Activated gamma-delta T cell treated with Interleukin-2 at 50 U/mL for 16 hours (primary cell): Measurements from ENCODE around the gene GNG14.
A peak's percentile ranks its signal among the peaks of the same experiment; 100 is the strongest.
"Not testable (repeated sequence)": the region's sequence is repeated elsewhere in the genome, so short reads cannot be mapped to it uniquely, and the experiment has no call there.

ENCODE experiments used
- DNase-seq: peaks from one replicate; pipeline ENCODE4 v3.0.0-alpha.2; 2020

The GNG14 gene

GRCh38 chr19:12687496-12688196 lies at the start of gene GNG14:
Gene GNG14, plus strand, starts transcription at chr19:12687998. Its CDS starts 51 bp downstream, at chr19:12688049.
- no peak for DNase-seq

DNA sequence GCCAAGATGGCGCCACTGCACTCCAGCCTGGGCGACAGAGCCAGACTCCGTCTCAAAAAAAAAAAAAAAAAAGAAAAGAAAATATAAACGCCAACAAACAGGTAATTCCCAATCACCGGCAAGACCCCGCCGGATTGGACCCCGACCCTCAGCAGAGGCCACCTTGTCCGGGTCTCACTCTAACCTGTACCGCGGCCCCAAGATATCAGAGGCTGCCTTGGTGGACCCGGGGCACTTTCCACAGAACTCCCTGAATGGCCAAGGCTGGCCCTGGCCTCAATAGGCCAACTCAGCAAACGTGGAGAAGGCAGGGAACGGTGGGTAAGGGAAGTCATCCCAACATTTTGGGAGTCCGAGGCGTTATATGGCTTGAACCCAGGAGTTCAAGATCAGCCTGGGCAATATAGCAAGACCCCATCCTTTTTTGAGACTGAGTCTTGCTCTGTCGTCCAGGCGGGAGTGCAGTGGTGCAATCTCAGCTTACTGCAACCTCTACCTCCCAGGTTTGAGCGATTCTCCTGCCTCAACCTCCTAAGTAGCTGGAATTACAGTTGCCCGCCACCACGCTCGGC lies 49.1 kb upstream of the GNG14 start:
- DNase-seq: no peak

GRCh38 chr19:12639901-12640613 lies 47.7 kb upstream of the GNG14 start:
- peak; percentile 83 for DNase-seq

- no peak for DNase-seq
Observed at GRCh38 chr19:12641456-12641855, 46.3 kb upstream of the GNG14 start.

DNA sequence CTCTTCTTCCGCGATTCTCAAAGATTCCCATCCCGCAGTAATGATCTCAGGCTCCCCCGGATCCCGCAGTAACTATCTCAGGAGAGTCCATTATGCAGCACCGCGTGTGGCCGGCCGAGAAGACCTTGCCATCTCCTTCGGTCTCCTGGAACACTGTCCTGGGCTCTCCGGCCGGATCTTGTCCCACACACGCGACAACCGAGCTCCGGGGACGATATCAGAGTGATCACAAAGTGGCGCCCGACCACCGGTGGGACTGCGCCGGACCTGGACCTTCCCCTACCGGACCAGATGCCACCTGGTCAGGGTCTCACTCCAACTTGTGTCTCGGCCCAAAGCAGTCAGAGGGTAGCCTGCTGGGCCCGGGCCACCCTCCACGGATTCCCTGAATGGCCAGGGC lies 45.3 kb upstream of the GNG14 start:
- no peak for DNase-seq

GRCh38 chr19:12643716-12644115 lies 44.1 kb upstream of the GNG14 start:
- not testable (repeated sequence) for DNase-seq

DNA sequence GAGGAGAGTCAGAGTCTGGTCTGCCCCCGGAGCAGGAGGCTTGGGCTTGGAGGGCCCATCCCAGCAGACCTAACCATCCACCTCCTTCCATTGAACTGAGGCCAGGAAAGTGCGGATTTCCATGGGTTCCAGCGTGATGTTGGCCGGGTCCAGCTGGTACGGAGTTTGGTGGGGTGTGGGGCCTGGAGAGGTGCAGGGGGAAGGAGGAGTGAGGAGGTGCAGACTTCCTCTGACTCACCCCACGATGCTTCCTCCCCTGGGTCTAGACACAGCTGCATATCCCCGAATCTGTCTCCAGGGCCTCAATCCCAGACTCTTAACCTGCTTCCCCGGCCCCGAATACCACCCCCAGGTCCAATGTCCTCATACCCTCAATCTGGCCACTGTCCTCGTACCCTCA lies 41.2 kb upstream of the GNG14 start:
- no peak for DNase-seq

DNA sequence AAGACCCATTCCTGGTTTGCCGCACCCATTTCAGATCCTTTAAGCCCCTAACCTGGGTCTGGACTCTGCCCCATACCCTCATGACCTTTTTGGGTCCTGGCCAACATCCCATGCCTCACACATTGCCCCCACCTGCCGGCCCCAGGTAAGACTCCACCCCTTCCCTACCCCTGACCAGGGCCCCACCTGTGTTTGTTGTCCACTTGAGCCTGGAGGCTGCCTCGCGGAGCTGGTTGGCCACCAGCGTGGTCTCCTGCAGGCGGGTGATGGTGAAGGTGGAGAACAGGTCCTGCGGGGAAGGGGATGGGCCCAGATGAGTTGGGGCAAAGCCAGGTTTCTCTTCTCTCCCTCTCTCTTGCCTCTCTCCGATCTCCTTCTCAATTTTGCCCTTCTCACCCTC lies 40.8 kb upstream of the GNG14 start:
- no peak for DNase-seq

DNA sequence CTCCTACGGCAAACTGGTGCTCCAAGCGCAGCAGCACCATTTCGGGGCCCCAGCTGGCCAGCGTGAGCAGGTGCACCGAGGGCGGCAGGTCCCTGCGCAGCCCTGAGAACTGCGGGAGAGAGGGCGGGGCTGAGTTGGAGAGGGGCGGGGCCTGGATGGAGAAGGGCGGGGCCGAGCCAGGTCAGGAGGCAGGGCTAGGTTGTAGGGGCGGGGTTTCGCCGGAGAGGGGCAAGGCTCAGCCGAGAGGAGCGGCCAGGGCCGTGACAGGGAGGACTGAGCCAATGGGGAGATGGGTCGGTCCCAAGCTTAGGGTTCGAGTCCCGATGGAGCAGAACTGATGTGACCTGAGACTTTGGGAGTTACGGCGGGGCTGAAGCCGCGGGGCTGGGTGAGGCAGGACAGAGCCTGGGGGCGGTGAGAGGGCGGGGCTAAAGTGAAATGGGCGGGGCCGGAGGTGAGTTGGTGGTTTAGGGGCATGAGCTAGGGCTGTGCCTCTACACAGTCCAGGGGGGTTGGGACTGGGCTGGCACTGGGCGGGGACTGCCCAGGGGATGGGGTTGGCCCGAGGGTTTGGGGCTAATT lies 40.2 kb upstream of the GNG14 start:
- DNase-seq: no peak

DNA sequence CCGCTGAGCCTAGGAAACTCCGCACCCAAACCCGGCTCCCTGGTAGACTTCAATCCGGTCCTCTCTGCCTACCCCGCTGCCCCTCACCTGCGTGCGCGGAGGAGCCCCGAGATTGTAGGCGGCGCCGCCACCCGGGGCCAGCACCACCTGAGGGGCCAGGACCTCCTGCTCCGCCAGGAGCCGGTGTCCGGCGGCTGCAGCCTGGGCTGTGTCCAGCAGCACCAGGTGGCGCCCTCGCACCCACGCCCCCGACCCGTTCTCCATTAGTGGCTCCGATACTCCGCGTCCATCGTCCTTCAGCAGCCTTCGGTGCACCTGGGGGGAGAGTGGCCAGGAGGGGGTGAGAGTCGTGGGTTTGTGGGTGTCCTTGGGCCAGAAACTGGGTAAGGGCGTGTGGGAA lies 39.7 kb upstream of the GNG14 start:
- no peak for DNase-seq

- DNase-seq: no peak
Observed at GRCh38 chr19:12649941-12650340, 37.9 kb upstream of the GNG14 start.

- DNase-seq: no peak
Observed at GRCh38 chr19:12652219-12652618, 35.6 kb upstream of the GNG14 start.

- DNase-seq: no peak
Observed at GRCh38 chr19:12655546-12655945, 32.3 kb upstream of the GNG14 start.

DNA sequence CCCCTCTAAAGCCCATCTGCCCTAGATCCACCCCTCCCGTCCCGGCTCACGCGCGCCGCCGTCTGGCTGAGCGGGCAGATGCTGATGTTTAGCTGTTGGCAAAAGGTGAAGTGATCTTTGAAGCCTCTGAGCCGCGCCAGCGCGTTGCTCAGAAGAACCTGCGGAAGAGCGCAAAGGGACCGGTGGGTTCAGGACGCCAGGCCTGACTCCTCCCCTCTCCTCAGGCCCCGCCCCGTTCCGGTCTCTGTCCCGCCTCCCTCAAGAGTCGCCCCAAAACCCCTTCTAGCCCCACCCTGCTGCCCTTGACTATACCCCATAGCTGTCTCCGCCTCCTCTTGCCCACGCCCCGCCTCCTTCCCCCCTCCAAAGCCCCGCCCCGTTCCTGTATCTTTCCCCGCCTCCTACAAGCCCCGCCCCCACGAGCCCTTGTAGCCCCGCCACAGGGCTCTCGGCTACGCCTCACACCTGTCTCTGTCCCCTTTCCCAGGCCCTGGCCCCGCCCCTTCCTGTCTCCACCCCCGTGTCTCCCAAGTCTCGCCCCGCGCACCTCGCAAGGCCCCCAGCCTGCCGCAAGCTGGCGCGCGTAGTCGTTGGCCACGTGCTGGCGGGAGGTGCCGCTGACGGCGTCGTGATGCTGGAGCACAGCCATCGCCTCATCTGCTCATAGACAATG lies 30.8 kb upstream of the GNG14 start:
- DNase-seq: no peak

GRCh38 chr19:12657966-12658365 lies 29.8 kb upstream of the GNG14 start:
- no peak for DNase-seq

DNA sequence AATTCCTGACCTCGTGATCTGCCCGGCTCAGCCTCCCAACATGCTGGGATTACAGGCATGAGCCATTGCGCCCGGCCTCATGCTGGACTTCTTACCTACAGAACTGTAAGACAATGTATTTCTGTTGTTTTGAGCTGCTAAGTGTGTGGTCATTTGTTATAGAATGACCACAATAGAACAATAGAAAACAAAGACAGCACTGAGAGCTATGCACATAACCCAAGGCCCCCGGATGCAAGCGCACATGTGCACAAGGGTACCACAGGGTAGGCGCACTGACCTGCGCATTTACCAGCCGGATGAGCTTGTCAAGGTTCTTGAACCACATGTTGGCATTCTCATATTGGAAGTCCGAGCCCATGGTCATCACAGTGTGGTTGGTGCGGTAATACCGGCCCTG lies 26.8 kb upstream of the GNG14 start:
- DNase-seq: no peak

DNA sequence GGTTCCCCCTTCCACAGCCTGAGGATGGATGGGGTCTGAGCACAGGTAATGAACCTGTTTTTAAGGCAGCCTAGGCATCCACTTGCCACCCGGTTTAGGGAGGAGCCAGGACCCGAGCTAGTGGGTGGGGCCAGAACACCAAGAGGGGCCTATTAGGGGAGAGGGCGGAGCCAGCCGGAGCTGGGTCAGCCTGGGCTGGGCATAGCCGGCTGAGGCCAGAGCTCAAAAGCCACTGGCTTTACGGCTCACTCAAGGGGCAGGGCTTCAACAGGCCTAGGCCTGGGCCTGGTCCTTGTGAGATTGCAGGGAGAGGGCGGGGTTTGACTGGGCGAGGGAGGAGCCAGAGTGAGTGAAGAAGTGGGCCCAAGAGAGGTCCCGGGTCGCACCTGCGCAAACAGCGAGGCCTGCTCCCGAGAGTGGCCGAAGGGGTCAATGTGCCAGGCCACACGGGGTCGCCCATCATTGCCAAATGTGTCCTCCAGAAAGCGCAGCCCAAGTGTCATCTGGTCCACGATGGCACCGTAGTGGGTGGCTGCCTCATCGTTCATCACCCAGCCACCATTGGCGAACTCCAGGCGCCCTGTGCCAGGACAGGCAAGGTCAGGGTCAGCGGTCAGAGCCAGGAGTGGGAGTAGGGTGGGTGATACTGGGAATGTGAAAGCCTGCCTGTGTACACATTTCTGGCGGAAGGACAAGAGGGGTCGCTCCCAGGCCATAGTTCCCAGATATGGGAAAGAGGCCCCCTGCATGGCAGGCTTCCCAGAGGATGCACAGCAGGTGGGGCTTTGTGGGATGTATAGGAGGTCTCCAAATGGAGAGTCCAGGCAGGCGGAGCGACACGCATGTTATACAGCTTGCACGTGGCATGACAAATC lies 23.2 kb upstream of the GNG14 start:
- DNase-seq: no peak

GRCh38 chr19:12665281-12665573 lies 22.6 kb upstream of the GNG14 start:
- peak; percentile 53 for DNase-seq

GRCh38 chr19:12665671-12666264 lies 22.0 kb upstream of the GNG14 start:
- no peak for DNase-seq

DNA sequence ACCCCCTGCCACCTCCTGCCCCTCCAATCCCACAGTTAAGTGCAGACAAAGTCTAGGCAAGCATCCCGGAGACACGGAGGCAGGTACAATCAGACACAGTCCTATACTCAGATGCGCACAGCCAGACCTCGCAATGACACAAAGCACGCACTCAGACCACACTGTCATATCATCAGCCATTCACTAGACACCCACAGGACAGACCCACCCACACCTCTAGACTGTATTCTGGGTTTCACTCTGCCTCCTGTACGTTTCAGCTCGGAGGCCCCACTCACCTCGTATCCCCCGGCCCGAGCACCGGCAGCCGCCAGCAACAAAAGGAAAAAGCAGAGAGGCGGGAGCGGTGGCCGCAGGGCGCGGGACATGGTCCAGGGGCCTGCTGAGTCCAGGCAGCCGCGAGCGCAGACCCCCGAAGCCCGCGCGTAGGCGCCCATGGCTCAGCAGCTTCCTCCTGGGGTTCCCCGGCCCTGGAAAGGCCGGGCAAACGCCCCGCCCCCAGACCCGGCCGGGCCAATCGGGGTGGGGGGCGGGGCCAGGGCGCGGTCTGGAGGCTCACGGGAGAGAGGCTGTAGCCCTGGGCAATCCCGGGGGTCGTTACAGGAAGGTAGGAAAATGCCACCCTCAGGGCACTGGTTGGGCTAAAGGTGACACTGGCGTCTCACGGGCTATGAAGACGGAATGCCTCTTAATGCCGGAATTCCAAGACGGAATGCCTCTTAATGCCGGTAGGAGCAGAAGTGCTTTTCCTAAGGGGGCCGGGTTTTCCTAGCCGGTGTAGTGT lies 21.3 kb upstream of the GNG14 start, which contains the start of the genes MAN2B1 and WDR83:
Gene MAN2B1 (minus strand): TSS at position 478 of the 784 bp plus-strand sequence. CDS start 41 bp downstream, at position 437.
Gene WDR83 (plus strand): TSS at position 543 of the 784 bp plus-strand sequence. CDS start 2,984 bp downstream, outside the sequence.
- peak; percentile 69 for DNase-seq

GRCh38 chr19:12667731-12668302 lies 20.0 kb upstream of the GNG14 start:
- no peak for DNase-seq
